Left ventricle myocardium inferior (tissue), 1 donor: Measurements from ENCODE around the gene PTGIS. TPM values are rescaled to one million over a fixed set of nuclear protein-coding genes. Genes with fewer than 3 reads are reported as not detected.
"Not testable (repeated sequence)": the region's sequence is repeated elsewhere in the genome, so short reads cannot be mapped to it uniquely, and the experiment has no call there.

Experiments used
- DNase-seq: peaks from one replicate; pipeline ENCODE4 v3.0.0-alpha.2; 2020
- H3K27ac ChIP-seq: fragments of 200-600 bp; replicated peaks from 2 replicates; pipeline ENCODE4 v1.8.0; 2021
- H3K27me3 ChIP-seq: fragments of 200-600 bp; 2 replicates; pipeline ENCODE4 v1.8.0; 2021; ENCODE audit warnings: low read depth
- H3K36me3 ChIP-seq: fragments of 200-600 bp; 2 replicates; pipeline ENCODE4 v1.8.0; 2021
- H3K4me1 ChIP-seq: fragments of 200-600 bp; 2 replicates; pipeline ENCODE4 v1.8.0; 2021
- H3K4me3 ChIP-seq: fragments of 200-600 bp; 2 replicates; pipeline ENCODE4 v1.8.0; 2021; ENCODE audit warnings: mild to moderate bottlenecking, moderate library complexity
- H3K9me3 ChIP-seq: fragments of 200-600 bp; replicated peaks from 2 replicates; pipeline ENCODE4 v1.8.0; 2021
- CTCF ChIP-seq: fragments of 200-600 bp; IDR thresholded peaks from 2 replicates; pipeline ENCODE4 v1.8.0; 2021; ENCODE audit warnings: antibody characterized with exemption, mild to moderate bottlenecking, borderline replicate concordance
- intact Hi-C: fragments of 100-400 bp; cut with micrococcal nuclease; formaldehyde crosslinking; loops from one replicate; pipeline ENCODE4 v1.11.0; 2022
- total RNA-seq: library from RNA; stranded (reverse); fragmentation: NEBNext Ultra II Directional; extraction: Animal tissue kit (Norgen Biotek cat#: 25700); gene quantifications from one replicate; pipeline ENCODE4 v1.2.1, GENCODE V29; 2021
- donor health status: DM: no; HTN: yes; CAD: no; lungs with severe emphysema.

Gene PTGIS
- total RNA-seq, 1 donor from 2014 or later, result 26.3 TPM

GRCh38 chr20:49566401-49567364 is 1.3 kb downstream of the PTGIS start:
- H3K27me3 ChIP-seq, result peaks cover 63% of the 10 kb centered on the region
- H3K27ac ChIP-seq, result peak overlapping the region; percentile 88
- no peak for TF ChIP-seq CTCF
- H3K9me3 ChIP-seq, result no peaks in the 10 kb centered on the region
- no peak for DNase-seq
- no peaks in the 10 kb centered on the region for H3K36me3 ChIP-seq
- peak overlapping the region; percentile 71 for H3K4me3 ChIP-seq
- H3K4me1 ChIP-seq, result peaks cover 30% of the 10 kb centered on the region
- intact Hi-C loops, result no loop called here

GRCh38 chr20:49564991-49565390 is 2.9 kb downstream of the PTGIS start:
- Histone ChIP-seq H3K27me3 (peaks cover 54% of the 10 kb centered on the region), H3K4me3 (peak overlapping the region; percentile 71), H3K4me1 (peaks cover 43% of the 10 kb centered on the region), H3K27ac (peak overlapping the region; percentile 88)
- intact Hi-C loops, DNase-seq, H3K36me3 ChIP-seq, H3K9me3 ChIP-seq: not testable (repeated sequence)

DNA sequence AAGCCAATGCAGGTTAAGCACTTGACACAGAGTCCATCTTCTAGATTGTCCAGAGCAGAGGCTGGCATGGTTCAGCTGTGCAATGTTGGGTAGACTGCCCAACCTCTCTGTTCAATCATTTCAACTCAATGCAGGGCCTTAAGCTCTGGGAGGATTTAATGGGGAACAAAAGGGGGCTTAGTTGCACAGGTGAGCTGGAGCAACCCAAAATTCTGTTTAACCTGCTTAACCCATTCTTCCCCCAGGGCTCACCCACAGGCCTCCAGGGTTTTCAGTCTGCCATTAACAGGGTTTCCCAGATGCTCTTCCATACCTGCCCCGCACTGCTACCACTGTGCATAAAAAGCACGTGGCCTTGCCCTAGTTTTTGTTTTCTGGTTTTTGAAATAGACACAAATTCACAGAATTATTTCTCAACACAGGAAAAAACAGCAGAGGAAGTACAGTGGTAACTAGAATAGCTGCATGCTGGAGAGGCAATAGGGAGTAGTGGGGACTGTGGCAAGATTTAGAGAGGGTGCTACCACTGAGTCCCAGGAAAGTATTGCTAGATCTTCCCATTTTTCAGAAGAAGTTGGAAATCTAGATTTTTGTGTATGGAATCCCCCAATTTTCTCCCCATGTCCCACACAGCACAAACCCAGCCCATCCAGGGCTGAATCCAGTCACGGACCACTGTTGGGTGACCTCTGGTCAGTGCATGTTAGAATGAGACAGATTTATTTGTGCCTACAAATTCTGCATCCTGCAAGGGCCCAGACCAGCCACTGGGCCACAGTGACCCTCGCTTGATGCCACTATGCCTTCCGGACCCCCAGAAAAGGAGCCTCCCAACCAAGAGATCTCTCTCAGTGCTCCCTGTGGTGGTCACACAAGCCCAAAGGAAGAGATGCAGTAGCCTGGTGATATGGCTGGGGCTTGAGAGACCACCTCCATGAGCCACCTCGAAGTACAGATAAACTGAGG is 4.6 kb downstream of the PTGIS start:
- TF ChIP-seq CTCF, result no peak
- DNase-seq, result no peak
- Histone ChIP-seq H3K4me3 (peak overlapping the region; percentile 30), H3K4me1 (peaks cover 43% of the 10 kb centered on the region), H3K27me3 (peaks cover 44% of the 10 kb centered on the region), H3K9me3 (no peaks in the 10 kb centered on the region), H3K27ac (peak overlapping the region; percentile 81), H3K36me3 (no peaks in the 10 kb centered on the region)
- intact Hi-C loops, result no loop called here

- intact Hi-C loops, result no loop called here
- peaks cover 40% of the 10 kb centered on the region for H3K27me3 ChIP-seq
- H3K9me3 ChIP-seq, result no peaks in the 10 kb centered on the region
- H3K4me3 ChIP-seq, result peak overlapping the region; percentile 30
- H3K27ac ChIP-seq, result peak overlapping the region; percentile 81
- H3K4me1 ChIP-seq, result peaks cover 37% of the 10 kb centered on the region
- no peak for TF ChIP-seq CTCF
- no peaks in the 10 kb centered on the region for H3K36me3 ChIP-seq
- peak; percentile 80 for DNase-seq
Observed at GRCh38 chr20:49562311-49563014, 5.5 kb downstream of the PTGIS start.

GRCh38 chr20:49561806-49562205 is 6.1 kb downstream of the PTGIS start:
- Histone ChIP-seq H3K36me3 (no peaks in the 10 kb centered on the region), H3K4me3 (peak overlapping the region; percentile 30), H3K9me3 (no peaks in the 10 kb centered on the region), H3K27me3 (peaks cover 37% of the 10 kb centered on the region), H3K4me1 (peaks cover 32% of the 10 kb centered on the region), H3K27ac (peak overlapping the region; percentile 81)
- TF ChIP-seq CTCF, result no peak
- DNase-seq, result no peak
- intact Hi-C loops, result no loop called here
